IMR-90 (cell line): Measurements from ENCODE around the gene MTURN. TPM values are rescaled to one million over a fixed set of nuclear protein-coding genes. Genes with fewer than 3 reads are reported as not detected.

Experiments used
- ATAC-seq: fragments of 200-7000 bp; cut with Tn5 transposase; 2 replicates; pipeline ENCODE4 v1.9.1; 2020; ENCODE audit warnings: low read depth, mild to moderate bottlenecking, moderate library complexity
- BruUV-seq: library from RNA; stranded (reverse); fragments of 400-500 nt; replicated peaks from 2 replicates; lab custom pipeline; 2021; lab: Mats Ljungman, UMichigan
- CTCF ChIA-PET: fragments of 300-600 bp; formaldehyde crosslinking; extraction: SDS; loops from one replicate; lab custom pipeline; 2021; ENCODE audit warnings: antibody characterized with exemption; lab: Yijun Ruan, JAX
- POLR2A ChIA-PET: fragments of 300-600 bp; sonication (Branson Sonifier 250); formaldehyde crosslinking; loops from one replicate; lab custom pipeline; 2022; ENCODE audit warnings: antibody characterized with exemption; ENCODE audit not compliant: unreplicated experiment; lab: Charles Lee
- DNase-seq: peaks from one replicate; pipeline ENCODE4 v3.0.0; 2013
- H2AFZ ChIP-seq: replicated peaks from 2 replicates; pipeline ENCODE3; 2013; ENCODE audit warnings: low read length, mild to moderate bottlenecking; ENCODE audit not compliant: poor library complexity
- H2AK5ac ChIP-seq: 2 replicates; pipeline ENCODE4 v1.6.1; 2013; ENCODE audit warnings: low read depth, low read length, inconsistent platforms
- H2AK9ac ChIP-seq: replicated peaks from 2 replicates; pipeline ENCODE3; 2013; ENCODE audit warnings: mild to moderate bottlenecking, low read depth, low read length, moderate library complexity; ENCODE audit not compliant: poor library complexity
- H2BK120ac ChIP-seq: 2 replicates; pipeline ENCODE4 v1.6.1; 2013; ENCODE audit warnings: low read depth, low read length, inconsistent platforms
- H2BK15ac ChIP-seq: 3 replicates; pipeline ENCODE4 v1.6.1; 2013; ENCODE audit warnings: low read depth, low read length, inconsistent platforms
- H2BK20ac ChIP-seq: 2 replicates; pipeline ENCODE4 v1.6.1; 2013; ENCODE audit warnings: low read depth, mild to moderate bottlenecking, inconsistent platforms, low read length, moderate library complexity
- H2BK5ac ChIP-seq: 2 replicates; pipeline ENCODE4 v1.6.1; 2013; ENCODE audit warnings: mild to moderate bottlenecking, low read depth, low read length, inconsistent platforms; ENCODE audit not compliant: poor library complexity, severe bottlenecking
- H3K14ac ChIP-seq: replicated peaks from 2 replicates; pipeline ENCODE4 v1.6.1; 2013; ENCODE audit warnings: low read depth, low read length, inconsistent platforms
- H3K18ac ChIP-seq: 2 replicates; pipeline ENCODE4 v1.6.1; 2013; ENCODE audit warnings: low read depth, low read length, control low read depth
- H3K23ac ChIP-seq: 2 replicates; pipeline ENCODE4 v1.6.1; 2013; ENCODE audit warnings: low read depth, low read length, inconsistent platforms
- H3K27ac ChIP-seq: 2 replicates; pipeline ENCODE4 v1.5.1; 2013; ENCODE audit warnings: mild to moderate bottlenecking, control low read depth, low read length; ENCODE audit not compliant: insufficient read depth
- H3K27me3 ChIP-seq: 2 replicates; pipeline ENCODE4 v1.6.1; 2013; ENCODE audit warnings: low read length; ENCODE audit not compliant: control insufficient read depth, insufficient read depth
- H3K36me3 ChIP-seq: 2 replicates; pipeline ENCODE4 v1.6.1; 2013; ENCODE audit warnings: low read length, mixed read lengths; ENCODE audit not compliant: control insufficient read depth, insufficient read depth
- H3K4ac ChIP-seq: 2 replicates; pipeline ENCODE4 v1.6.1; 2013; ENCODE audit warnings: low read depth, low read length, inconsistent platforms
- H3K4me1 ChIP-seq: 2 replicates; pipeline ENCODE4 v1.6.1; 2013; ENCODE audit warnings: low read length, mixed read lengths; ENCODE audit not compliant: control insufficient read depth, insufficient read depth
- H3K4me2 ChIP-seq: 2 replicates; pipeline ENCODE4 v1.6.1; 2013; ENCODE audit warnings: low read depth, mild to moderate bottlenecking, control low read depth, low read length, moderate library complexity
- H3K4me3 ChIP-seq: 2 replicates; pipeline ENCODE4 v1.5.1; 2013; ENCODE audit warnings: low read depth, mild to moderate bottlenecking, control low read depth, low read length, moderate library complexity; ENCODE audit not compliant: insufficient read depth
- H3K56ac ChIP-seq: 2 replicates; pipeline ENCODE4 v1.6.1; 2013; ENCODE audit warnings: low read length, inconsistent platforms; ENCODE audit not compliant: insufficient read depth; ENCODE audit errors: extremely low read depth
- H3K79me1 ChIP-seq, 2 experiments: 2 replicates each; pipeline ENCODE4 v1.6.1; 2013; ENCODE audit warnings: low read length in 2 of 2, inconsistent platforms in 1 of 2, low read depth in 1 of 2
- H3K9ac ChIP-seq: 2 replicates; pipeline ENCODE4 v1.6.1; 2013; ENCODE audit warnings: low read depth, low read length, control low read depth
- H3K9me1 ChIP-seq: 2 replicates; pipeline ENCODE4 v1.6.1; 2013; ENCODE audit warnings: low read length, inconsistent platforms; ENCODE audit not compliant: insufficient read depth
- H3K9me3 ChIP-seq: 2 replicates; pipeline ENCODE4 v1.6.1; 2013; ENCODE audit warnings: low read length; ENCODE audit not compliant: control insufficient read depth, insufficient read depth
- H4K20me1 ChIP-seq: 2 replicates; pipeline ENCODE4 v1.6.1; 2013; ENCODE audit warnings: low read length, inconsistent platforms; ENCODE audit not compliant: insufficient read depth
- H4K5ac ChIP-seq: 2 replicates; pipeline ENCODE4 v1.6.1; 2013; ENCODE audit warnings: mild to moderate bottlenecking, low read depth, low read length, control low read depth
- H4K8ac ChIP-seq, 2 experiments: 2 replicates each; pipeline ENCODE4 v1.6.1; 2013; ENCODE audit warnings: low read depth in 2 of 2, low read length in 2 of 2, control low read depth in 1 of 2, inconsistent platforms in 1 of 2
- H4K91ac ChIP-seq: 2 replicates; pipeline ENCODE4 v1.6.1; 2013; ENCODE audit warnings: low read depth, low read length, inconsistent platforms; ENCODE audit not compliant: insufficient read depth
- CTCF ChIP-seq: conservative IDR thresholded peaks from 2 replicates; pipeline ENCODE4 v1.5.1; 2012; ENCODE audit warnings: mild to moderate bottlenecking, low read depth, low read length, improper control_type of control experiment
- MAFK ChIP-seq: IDR thresholded peaks from 2 replicates; pipeline ENCODE4 v1.6.1; 2012; ENCODE audit warnings: low read depth, low read length, improper control_type of control experiment
- MXI1 ChIP-seq: IDR thresholded peaks from 2 replicates; pipeline ENCODE4 v1.6.1; 2012; ENCODE audit warnings: low read depth, mild to moderate bottlenecking, low read length, moderate library complexity, borderline replicate concordance
- NFE2L2 ChIP-seq: fragments of 150-350 bp; IDR thresholded peaks from 2 replicates; pipeline ENCODE4 v1.6.1; 2016; ENCODE audit warnings: low read depth, mild to moderate bottlenecking, low read length
- RAD21 ChIP-seq: IDR thresholded peaks from 2 replicates; pipeline ENCODE4 v1.6.1; 2012; ENCODE audit warnings: low read length, improper control_type of control experiment
- RCOR1 ChIP-seq: IDR thresholded peaks from 2 replicates; pipeline ENCODE4 v1.6.1; 2012; ENCODE audit warnings: mild to moderate bottlenecking, low read length, improper control_type of control experiment; ENCODE audit not compliant: insufficient replicate concordance
- RFX5 ChIP-seq: IDR thresholded peaks from 2 replicates; pipeline ENCODE4 v1.8.0; 2012; ENCODE audit warnings: low read depth, mild to moderate bottlenecking, low read length, moderate library complexity
- WGBS, 2 experiments: methylation state at CpG; one replicate each; pipeline versions ENCODE4 v1.1.5 to v1.1.7; 2013; ENCODE audit warnings: missing lambda C conversion rate in 2 of 2; ENCODE audit not compliant: insufficient read length in 1 of 2; ENCODE audit errors: extremely low coverage in 2 of 2; 5-methylcytosine and 5-hydroxymethylcytosine counted together
- dilution Hi-C: fragments of 300-500 bp; cut with HindIII; formaldehyde crosslinking; loops from one replicate; pipeline ENCODE4 v1.14.3; 2018; ENCODE audit warnings: low sequenced_read_pairs; ENCODE audit not compliant: unreplicated experiment
- in situ Hi-C: fragments of 300-500 bp; cut with MboI; formaldehyde crosslinking; loops from 3 replicates; pipeline ENCODE4 v1.14.3; 2019; ENCODE audit warnings: low sequenced_read_pairs, inconsistent platforms, mixed read lengths
- intact Hi-C: fragments of 100-400 bp; cut with micrococcal nuclease; formaldehyde crosslinking; loops from 2 replicates; pipeline ENCODE4 v1.10.0; 2022
- polyA plus RNA-seq, 3 experiments: library from polyadenylated mRNA; depleted of rRNA; stranded (reverse); fragments of >200 nt; gene quantifications; 2 replicates each; pipeline ENCODE4 v1.2.3, GENCODE V29; 2012; ENCODE audit warnings: low replicate concordance in 1 of 3
- total RNA-seq: library from RNA; depleted of rRNA; stranded (reverse); fragments of >200 nt; gene quantifications from 2 replicates; pipeline ENCODE4 v1.2.3, GENCODE V29; 2012

The MTURN gene
- total and polyA plus RNA-seq, 2 of the 4 experiments (the other 2 are of a cell fraction) = 2.8 to 5.6 TPM

DNA sequence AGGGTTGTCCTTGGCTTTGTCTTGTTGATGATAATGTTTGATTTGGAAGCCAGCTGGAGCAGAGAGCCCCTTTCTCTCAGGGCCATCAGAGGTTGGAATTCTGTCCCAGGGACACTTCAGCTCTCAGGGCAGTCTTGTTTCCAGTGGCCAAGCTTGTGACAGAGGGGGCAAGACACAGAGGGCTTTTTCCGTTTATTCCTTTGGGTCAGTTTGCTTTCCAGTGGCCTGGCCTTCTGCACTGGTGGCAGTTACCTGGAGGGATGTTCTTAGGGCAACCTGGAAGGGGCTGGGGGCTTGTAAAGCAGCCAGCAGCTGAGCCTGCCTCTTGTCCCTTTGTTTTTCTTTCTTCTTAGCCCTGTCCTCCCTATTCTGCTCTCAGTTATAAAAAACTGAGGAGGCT, 62.7 kb downstream of the MTURN start:
- no peak overlapping the region for H3K4me2 ChIP-seq
- no peak overlapping the region for H2AK9ac ChIP-seq
- intact Hi-C loops = no loop called here
- no peaks in the 10 kb centered on the region for H3K9me1 ChIP-seq
- no peaks in the 10 kb centered on the region for H3K79me1 ChIP-seq
- ChIA-PET POLR2A (no interaction called here), CTCF (interaction anchor here (0.9 kb wide), 1 partner anchor 9 kb away, joined by 3 read pairs; no protein-coding TSS in a partner anchor)
- peaks cover 4% of the 10 kb centered on the region; the same call in 1 of the 2 replicates for H3K27me3 ChIP-seq
- H3K9ac ChIP-seq = no peak overlapping the region
- no peak for ATAC-seq
- H3K14ac ChIP-seq = no peak overlapping the region
- H3K4ac ChIP-seq = no peak overlapping the region
- H4K20me1 ChIP-seq = no peaks in the 10 kb centered on the region
- H4K8ac ChIP-seq = no peak overlapping the region
- in situ Hi-C loops = no loop called here
- H3K4me3 ChIP-seq = no peak overlapping the region
- no peak overlapping the region for H3K56ac ChIP-seq
- no peak overlapping the region for H3K18ac ChIP-seq
- no peak overlapping the region for H3K23ac ChIP-seq
- no peak overlapping the region for H3K27ac ChIP-seq
- TF ChIP-seq NFE2L2 (no peak), RFX5 (no peak), MXI1 (no peak), CTCF (no peak), MAFK (no peak), RAD21 (no peak), RCOR1 (no peak)
- dilution Hi-C loops = no loop called here
- H2AFZ ChIP-seq = no peak overlapping the region
- no peak overlapping the region for H2BK5ac ChIP-seq
- peaks cover 14% of the 10 kb centered on the region for H3K9me3 ChIP-seq
- no peak overlapping the region for H2BK120ac ChIP-seq
- no CpG with 5 or more reads among the region's 1 CpG for WGBS, 2 experiments
- no peaks in the 10 kb centered on the region for H3K36me3 ChIP-seq
- H4K91ac ChIP-seq = no peak overlapping the region
- H2BK20ac ChIP-seq = no peak overlapping the region
- H3K4me1 ChIP-seq = no peaks in the 10 kb centered on the region
- H2BK15ac ChIP-seq = no peak overlapping the region
- BruUV-seq = no TSS peak
- H4K5ac ChIP-seq = no peak overlapping the region
- no peak for DNase-seq
- no peak overlapping the region for H2AK5ac ChIP-seq
